Endodermal cell (in vitro differentiated cells): ENCODE data around the gene DYNC1H1. TPM values are rescaled to one million over a fixed set of nuclear protein-coding genes. Genes with fewer than 3 reads are reported as not detected.

Experiments used
- DNase-seq: peaks from one replicate; pipeline ENCODE4 v3.0.0-alpha.2; 2017
- H3K27ac ChIP-seq: 2 replicates; pipeline ENCODE4 v1.5.1; 2013; ENCODE audit warnings: mild to moderate bottlenecking, low read depth, low read length, moderate library complexity
- H3K27me3 ChIP-seq: 2 replicates; pipeline ENCODE4 v1.6.1; 2013; ENCODE audit warnings: mild to moderate bottlenecking, low read length, moderate library complexity; ENCODE audit not compliant: insufficient read depth, control insufficient read depth, poor library complexity, severe bottlenecking
- H3K36me3 ChIP-seq: 2 replicates; pipeline ENCODE4 v1.7.0; 2013; ENCODE audit warnings: mild to moderate bottlenecking, low read length, moderate library complexity; ENCODE audit not compliant: control insufficient read depth, insufficient read depth
- H3K4me1 ChIP-seq: one replicate; pipeline ENCODE4 v1.7.0; 2013; ENCODE audit warnings: low read length; ENCODE audit not compliant: control insufficient read depth, insufficient read depth
- H3K4me3 ChIP-seq: 2 replicates; pipeline ENCODE4 v1.5.1; 2013; ENCODE audit warnings: mild to moderate bottlenecking, low read length, moderate library complexity
- H3K9ac ChIP-seq: 2 replicates; pipeline ENCODE4 v1.6.1; 2013; ENCODE audit warnings: mild to moderate bottlenecking, low read length, moderate library complexity; ENCODE audit not compliant: poor library complexity, severe bottlenecking; ENCODE audit errors: extremely low read depth
- H3K9me3 ChIP-seq: 2 replicates; pipeline ENCODE4 v1.6.1; 2013; ENCODE audit warnings: mild to moderate bottlenecking, low read length, moderate library complexity; ENCODE audit not compliant: control insufficient read depth
- H3K27ac Mint-ChIP-seq: 2 replicates; pipeline ENCODE4 v1.8.0; 2020; ENCODE audit warnings: mixed read lengths
- H3K27me3 Mint-ChIP-seq: 2 replicates; pipeline ENCODE4 v1.8.0; 2021; ENCODE audit warnings: mild to moderate bottlenecking, mixed read lengths; ENCODE audit not compliant: insufficient read depth
- H3K36me3 Mint-ChIP-seq: 2 replicates; pipeline ENCODE4 v1.8.0; 2020; ENCODE audit warnings: low read depth, mixed read lengths
- H3K4me1 Mint-ChIP-seq: 2 replicates; pipeline ENCODE4 v1.8.0; 2020; ENCODE audit warnings: mixed read lengths
- H3K4me3 Mint-ChIP-seq: 2 replicates; pipeline ENCODE4 v1.8.0; 2020; ENCODE audit warnings: mild to moderate bottlenecking, moderate library complexity, mixed read lengths
- H3K9me3 Mint-ChIP-seq: 2 replicates; pipeline ENCODE4 v1.8.0; 2020; ENCODE audit warnings: mild to moderate bottlenecking, mixed read lengths
- CTCF ChIP-seq: fragments of 200-600 bp; sonication (generic); conservative IDR thresholded peaks from 2 replicates; pipeline ENCODE4 v1.5.0; 2021; ENCODE audit warnings: antibody characterized with exemption, mild to moderate bottlenecking
- WGBS, 2 experiments: methylation state at CpG; one replicate each; pipeline versions ENCODE4 v1.1.5 to v1.1.7; 2013; ENCODE audit warnings: missing lambda C conversion rate in 2 of 2, mixed read lengths in 1 of 2; ENCODE audit not compliant: insufficient coverage in 1 of 2, insufficient read length in 1 of 2; 5-methylcytosine and 5-hydroxymethylcytosine counted together
- total RNA-seq, 2 donors: library from RNA; stranded (reverse); fragmentation: NEBNext Ultra II Directional in 1 of 2; extraction: Animal tissue kit (Norgen Biotek cat#: 25700) in 1 of 2; gene quantifications; 2 replicates in 1 of 2; 3 replicates in 1 of 2; pipeline ENCODE4 v1.2.1, GENCODE V29; 2021

DYNC1H1 gene
- total RNA-seq, 2 donors from 2014 or later: 438 to 443 TPM

GRCh38 chr14:101997429-101998336 lies 33.3 kb downstream of the DYNC1H1 start:
- H3K9ac ChIP-seq: no peak overlapping the region
- Mint-ChIP-seq H3K4me3 (no peak overlapping the region), H3K27ac (no peak overlapping the region), H3K36me3 (peaks cover 84% of the 10 kb centered on the region), H3K4me1 (no peaks in the 10 kb centered on the region), H3K9me3 (no peaks in the 10 kb centered on the region), H3K27me3 (no peaks in the 10 kb centered on the region)
- H3K4me1 ChIP-seq: no peaks in the 10 kb centered on the region
- H3K27me3 ChIP-seq: no peaks in the 10 kb centered on the region
- no peak overlapping the region for H3K4me3 ChIP-seq
- no peak overlapping the region for H3K27ac ChIP-seq
- 86 to 92% methylated on average over 11 to 16 of the region's 18 CpGs for WGBS, 2 experiments
- H3K36me3 ChIP-seq: peaks cover 88% of the 10 kb centered on the region
- no peak for TF ChIP-seq CTCF
- no peak for DNase-seq
- H3K9me3 ChIP-seq: no peaks in the 10 kb centered on the region

- Mint-ChIP-seq H3K27ac (no peak overlapping the region), H3K9me3 (no peaks in the 10 kb centered on the region), H3K4me1 (no peaks in the 10 kb centered on the region), H3K4me3 (no peak overlapping the region), H3K36me3 (peaks cover 82% of the 10 kb centered on the region), H3K27me3 (no peaks in the 10 kb centered on the region)
- Histone ChIP-seq H3K27me3 (no peaks in the 10 kb centered on the region), H3K27ac (no peak overlapping the region), H3K9me3 (no peaks in the 10 kb centered on the region), H3K4me1 (no peaks in the 10 kb centered on the region), H3K9ac (no peak overlapping the region), H3K36me3 (peaks cover 92% of the 10 kb centered on the region), H3K4me3 (no peak overlapping the region)
- TF ChIP-seq CTCF: no peak
- no peak for DNase-seq
- 96 to 100% methylated on average over 12 of the region's 12 CpGs for WGBS, 2 experiments
Observed at GRCh38 chr14:102000902-102001301, 36.5 kb downstream of the DYNC1H1 start.

GRCh38 chr14:102005336-102005735 lies 41.0 kb downstream of the DYNC1H1 start:
- Mint-ChIP-seq H3K4me3 (no peak overlapping the region), H3K36me3 (peaks cover 88% of the 10 kb centered on the region), H3K4me1 (peaks cover 7% of the 10 kb centered on the region), H3K27ac (no peak overlapping the region), H3K27me3 (no peaks in the 10 kb centered on the region), H3K9me3 (no peaks in the 10 kb centered on the region)
- no peaks in the 10 kb centered on the region for H3K9me3 ChIP-seq
- no peaks in the 10 kb centered on the region for H3K4me1 ChIP-seq
- 96 to 100% methylated on average over 4 to 9 of the region's 9 CpGs for WGBS, 2 experiments
- no peaks in the 10 kb centered on the region for H3K27me3 ChIP-seq
- H3K36me3 ChIP-seq: peaks cover 95% of the 10 kb centered on the region
- no peak for DNase-seq
- no peak overlapping the region for H3K4me3 ChIP-seq
- no peak overlapping the region for H3K27ac ChIP-seq
- TF ChIP-seq CTCF: no peak
- no peak overlapping the region for H3K9ac ChIP-seq
